Stimulated activated memory B cell treated with anti-CD40 and anti-IgM and Interleukin-4, amounts not matched to agents 10 μg/mL and 1 μg/mL and 100 μg/mL, for 72 hours (primary cell): ENCODE measurements around the gene APPL2.

ENCODE experiments used
- ATAC-seq: fragments of 150-1000 bp; cut with Tn5 transposase; 2 replicates; pipeline ENCODE4 v1.10.0; 2021
- H3K27ac Mint-ChIP-seq: one replicate; pipeline ENCODE4 v1.8.0; 2022; ENCODE audit warnings: mild to moderate bottlenecking, mixed read lengths
- H3K27me3 Mint-ChIP-seq: one replicate; pipeline ENCODE4 v1.8.0; 2022; ENCODE audit warnings: mixed read lengths
- H3K36me3 Mint-ChIP-seq: one replicate; pipeline ENCODE4 v1.8.0; 2022; ENCODE audit warnings: mixed read lengths
- H3K4me1 Mint-ChIP-seq: one replicate; pipeline ENCODE4 v1.8.0; 2022; ENCODE audit warnings: mixed read lengths
- H3K4me3 Mint-ChIP-seq: one replicate; pipeline ENCODE4 v1.8.0; 2022; ENCODE audit warnings: mild to moderate bottlenecking, moderate library complexity, mixed read lengths
- H3K9me3 Mint-ChIP-seq: one replicate; pipeline ENCODE4 v1.8.0; 2022; ENCODE audit warnings: mixed read lengths

Gene APPL2

DNA sequence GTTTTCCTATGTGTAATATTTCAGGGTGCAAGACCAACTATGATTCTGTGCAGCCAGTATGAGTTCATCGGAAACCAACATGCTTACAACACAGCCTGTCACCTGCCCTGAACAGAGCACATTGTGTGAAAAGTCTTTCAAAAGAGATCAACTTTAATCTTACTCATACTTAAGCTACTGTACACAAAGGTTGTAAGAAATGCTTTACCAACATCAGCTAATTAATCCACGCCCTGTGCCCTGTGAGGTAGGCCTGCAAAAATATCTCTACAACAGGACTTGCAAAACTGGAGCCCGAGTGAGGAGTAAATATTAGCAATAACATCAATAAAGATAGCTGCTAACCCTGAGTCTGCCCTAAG is 15.1 kb downstream of the APPL2 start:
- Mint-ChIP-seq H3K27me3 (no peaks in the 10 kb centered on the region), H3K4me3 (no peak overlapping the region), H3K4me1 (no peaks in the 10 kb centered on the region), H3K27ac (no peak overlapping the region), H3K36me3 (peaks cover 44% of the 10 kb centered on the region), H3K9me3 (no peaks in the 10 kb centered on the region)
- ATAC-seq = no peak

GRCh38 chr12:105220150-105220928 is 15.6 kb downstream of the APPL2 start:
- no peak for ATAC-seq
- H3K4me3 Mint-ChIP-seq = no peak overlapping the region
- H3K27ac Mint-ChIP-seq = no peak overlapping the region
- no peaks in the 10 kb centered on the region for H3K4me1 Mint-ChIP-seq
- peaks cover 49% of the 10 kb centered on the region for H3K36me3 Mint-ChIP-seq
- H3K27me3 Mint-ChIP-seq = no peaks in the 10 kb centered on the region
- no peaks in the 10 kb centered on the region for H3K9me3 Mint-ChIP-seq

- H3K27me3 Mint-ChIP-seq = no peaks in the 10 kb centered on the region
- peaks cover 50% of the 10 kb centered on the region for H3K36me3 Mint-ChIP-seq
- H3K27ac Mint-ChIP-seq = no peak overlapping the region
- no peak for ATAC-seq
- H3K9me3 Mint-ChIP-seq = no peaks in the 10 kb centered on the region
- no peak overlapping the region for H3K4me3 Mint-ChIP-seq
- no peaks in the 10 kb centered on the region for H3K4me1 Mint-ChIP-seq
Measured at GRCh38 chr12:105219261-105220028, 16.5 kb downstream of the APPL2 start.

DNA sequence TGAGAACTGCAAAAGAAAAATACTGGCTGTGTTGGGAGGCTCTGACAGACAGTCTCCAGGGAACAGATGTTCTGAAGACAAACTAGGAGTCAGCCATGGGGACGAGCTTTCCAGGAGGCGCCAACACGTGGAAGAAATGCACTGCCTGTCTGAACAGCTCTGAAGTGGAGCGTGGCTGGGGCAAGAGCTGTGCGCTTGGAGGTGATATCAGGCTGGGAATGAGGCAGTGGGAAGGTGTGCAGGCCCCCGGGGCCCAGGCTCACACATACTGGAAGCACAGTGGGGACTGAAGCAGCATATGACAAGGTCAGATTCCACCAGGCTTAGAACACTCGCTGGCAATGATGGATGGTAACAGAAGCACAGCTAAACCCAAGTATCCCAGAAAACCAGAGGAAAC is 17.5 kb downstream of the APPL2 start:
- no peak overlapping the region for H3K27ac Mint-ChIP-seq
- H3K36me3 Mint-ChIP-seq = peaks cover 53% of the 10 kb centered on the region
- H3K9me3 Mint-ChIP-seq = no peaks in the 10 kb centered on the region
- H3K4me3 Mint-ChIP-seq = no peak overlapping the region
- H3K4me1 Mint-ChIP-seq = no peaks in the 10 kb centered on the region
- no peaks in the 10 kb centered on the region for H3K27me3 Mint-ChIP-seq
- ATAC-seq = no peak

DNA sequence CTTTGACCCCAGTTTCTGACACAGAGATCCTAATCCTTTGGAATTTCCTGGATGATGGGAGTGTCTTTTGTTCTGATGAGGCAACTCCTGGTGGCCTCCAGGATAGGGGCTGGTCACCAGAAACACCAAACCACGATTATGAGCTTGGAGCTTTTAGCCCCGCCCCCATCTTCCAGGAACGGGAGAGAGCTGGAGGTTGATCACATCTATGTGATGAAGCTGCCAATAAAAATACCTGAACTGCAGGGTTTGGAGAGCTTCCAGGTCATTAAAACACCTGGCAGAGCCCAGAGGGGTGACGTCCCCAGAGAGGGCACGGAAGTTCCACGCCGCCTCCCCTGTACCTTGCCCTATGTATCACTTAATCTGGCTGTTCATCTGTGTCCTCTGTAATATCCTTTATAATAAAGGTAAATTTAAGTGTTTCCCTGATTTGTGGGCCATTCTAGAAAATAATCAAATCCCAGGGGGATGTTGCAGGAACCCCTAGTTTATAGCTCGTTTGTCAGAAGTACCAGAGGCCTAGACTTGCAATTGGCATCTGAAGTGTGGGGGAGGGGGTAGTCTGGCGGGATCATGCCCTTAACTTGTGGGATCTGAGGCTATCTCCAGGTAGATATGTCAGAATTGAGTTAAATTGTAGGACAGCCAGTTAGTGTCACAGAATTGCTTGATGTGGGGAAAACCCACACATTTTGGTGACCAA is 21.2 kb downstream of the APPL2 start:
- no peak overlapping the region for H3K4me3 Mint-ChIP-seq
- ATAC-seq = no peak
- no peak overlapping the region for H3K27ac Mint-ChIP-seq
- no peaks in the 10 kb centered on the region for H3K27me3 Mint-ChIP-seq
- H3K36me3 Mint-ChIP-seq = peaks cover 42% of the 10 kb centered on the region
- H3K9me3 Mint-ChIP-seq = no peaks in the 10 kb centered on the region
- H3K4me1 Mint-ChIP-seq = no peaks in the 10 kb centered on the region

DNA sequence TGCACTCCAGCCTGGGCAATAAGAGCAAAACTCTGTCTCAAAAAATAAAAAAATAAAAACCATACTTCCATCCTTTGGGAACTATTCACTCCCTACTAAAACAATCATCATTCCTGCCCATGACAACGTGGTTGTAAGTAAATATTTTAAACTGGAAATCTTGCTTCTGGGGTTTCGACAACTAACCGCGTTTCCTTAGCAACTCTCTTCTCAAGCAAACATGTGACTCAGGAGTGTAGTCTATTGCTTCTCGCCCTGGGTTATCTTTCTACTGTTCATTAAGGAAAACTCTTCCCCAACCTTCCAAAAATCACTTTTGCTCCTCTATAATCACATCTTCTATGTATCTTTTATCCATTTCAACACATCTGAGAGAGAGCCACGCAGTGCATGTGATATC is 21.8 kb downstream of the APPL2 start:
- no peak overlapping the region for H3K27ac Mint-ChIP-seq
- H3K9me3 Mint-ChIP-seq = no peaks in the 10 kb centered on the region
- peaks cover 44% of the 10 kb centered on the region for H3K36me3 Mint-ChIP-seq
- H3K4me3 Mint-ChIP-seq = no peak overlapping the region
- no peak for ATAC-seq
- H3K4me1 Mint-ChIP-seq = no peaks in the 10 kb centered on the region
- H3K27me3 Mint-ChIP-seq = no peaks in the 10 kb centered on the region

DNA sequence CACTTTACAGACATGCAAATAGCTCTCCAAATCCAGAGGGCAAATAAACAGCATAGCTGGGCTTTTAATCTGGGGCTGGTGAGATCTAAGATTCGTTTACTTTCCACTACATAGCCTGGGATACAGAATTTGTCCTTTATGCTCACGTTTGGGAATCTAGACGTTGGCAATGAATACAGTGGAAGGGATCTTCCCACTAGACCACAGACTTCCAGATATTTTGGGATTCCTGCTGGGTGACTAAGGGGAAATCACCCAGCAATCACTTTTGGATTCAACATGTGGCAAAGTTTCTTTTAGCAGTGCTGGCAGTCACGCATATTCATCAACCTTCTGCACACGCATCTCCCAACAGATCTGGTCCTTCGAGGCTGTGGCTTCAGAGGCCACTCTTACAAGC is 23.5 kb downstream of the APPL2 start:
- ATAC-seq = no peak
- Mint-ChIP-seq H3K4me3 (no peak overlapping the region), H3K27ac (no peak overlapping the region), H3K4me1 (no peaks in the 10 kb centered on the region), H3K9me3 (no peaks in the 10 kb centered on the region), H3K36me3 (peaks cover 58% of the 10 kb centered on the region), H3K27me3 (no peaks in the 10 kb centered on the region)

DNA sequence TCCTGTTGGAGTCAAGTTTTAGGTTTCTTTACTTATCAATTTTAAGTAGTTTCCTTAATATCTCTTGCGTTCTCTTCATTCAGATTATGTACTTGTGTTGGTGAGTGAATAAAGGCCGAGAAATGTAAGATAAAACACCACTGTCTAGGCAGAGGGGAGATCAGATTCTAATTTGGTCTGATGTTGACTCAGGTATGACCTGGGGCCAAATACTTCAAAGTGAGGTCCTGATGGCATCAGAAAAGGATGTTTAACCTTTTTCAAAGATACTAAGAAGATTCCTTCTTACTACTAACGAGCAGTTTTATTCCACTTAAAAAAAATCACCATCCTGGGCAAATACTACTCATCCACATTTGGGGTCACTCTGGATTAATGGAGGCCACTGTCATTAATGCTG is 26.9 kb downstream of the APPL2 start:
- Mint-ChIP-seq H3K9me3 (no peaks in the 10 kb centered on the region), H3K27me3 (no peaks in the 10 kb centered on the region), H3K27ac (no peak overlapping the region), H3K36me3 (peaks cover 56% of the 10 kb centered on the region), H3K4me3 (no peak overlapping the region), H3K4me1 (no peaks in the 10 kb centered on the region)
- ATAC-seq = no peak

DNA sequence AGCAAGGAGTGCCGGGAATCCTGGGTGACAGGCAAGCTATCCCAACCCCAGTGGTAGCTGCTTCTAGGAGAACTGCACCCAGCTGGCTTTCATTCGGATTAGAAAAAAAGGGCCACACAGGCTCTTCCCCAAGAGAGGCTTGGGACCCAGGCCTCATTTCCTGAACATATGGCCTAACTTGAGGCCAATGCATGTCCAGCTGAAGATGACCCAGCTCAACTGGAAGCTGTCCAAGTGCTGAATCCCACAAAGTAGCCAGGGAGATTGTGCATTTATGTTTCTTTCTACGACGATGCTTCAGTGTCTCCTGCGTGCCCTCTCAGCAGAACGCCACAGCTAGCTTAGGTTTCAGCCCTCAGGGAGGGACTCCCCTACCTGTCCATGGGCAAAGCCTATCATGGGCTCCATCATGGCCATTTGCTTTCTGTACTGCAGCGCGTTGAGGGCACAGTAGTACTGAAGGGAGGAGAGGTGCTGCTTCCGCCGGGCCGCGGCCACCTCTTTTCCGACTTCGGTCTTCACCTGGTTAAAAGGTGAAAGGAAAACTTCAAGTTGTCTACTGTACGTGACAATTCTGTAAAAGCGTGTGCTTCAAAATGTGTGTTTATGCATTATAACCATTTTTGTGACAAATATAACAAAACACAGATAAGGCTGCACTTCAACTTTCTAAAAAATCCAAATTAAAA is 29.1 kb downstream of the APPL2 start:
- H3K4me1 Mint-ChIP-seq = no peaks in the 10 kb centered on the region
- H3K9me3 Mint-ChIP-seq = no peaks in the 10 kb centered on the region
- H3K27me3 Mint-ChIP-seq = no peaks in the 10 kb centered on the region
- H3K36me3 Mint-ChIP-seq = peaks cover 60% of the 10 kb centered on the region
- no peak overlapping the region for H3K27ac Mint-ChIP-seq
- ATAC-seq = no peak
- no peak overlapping the region for H3K4me3 Mint-ChIP-seq

DNA sequence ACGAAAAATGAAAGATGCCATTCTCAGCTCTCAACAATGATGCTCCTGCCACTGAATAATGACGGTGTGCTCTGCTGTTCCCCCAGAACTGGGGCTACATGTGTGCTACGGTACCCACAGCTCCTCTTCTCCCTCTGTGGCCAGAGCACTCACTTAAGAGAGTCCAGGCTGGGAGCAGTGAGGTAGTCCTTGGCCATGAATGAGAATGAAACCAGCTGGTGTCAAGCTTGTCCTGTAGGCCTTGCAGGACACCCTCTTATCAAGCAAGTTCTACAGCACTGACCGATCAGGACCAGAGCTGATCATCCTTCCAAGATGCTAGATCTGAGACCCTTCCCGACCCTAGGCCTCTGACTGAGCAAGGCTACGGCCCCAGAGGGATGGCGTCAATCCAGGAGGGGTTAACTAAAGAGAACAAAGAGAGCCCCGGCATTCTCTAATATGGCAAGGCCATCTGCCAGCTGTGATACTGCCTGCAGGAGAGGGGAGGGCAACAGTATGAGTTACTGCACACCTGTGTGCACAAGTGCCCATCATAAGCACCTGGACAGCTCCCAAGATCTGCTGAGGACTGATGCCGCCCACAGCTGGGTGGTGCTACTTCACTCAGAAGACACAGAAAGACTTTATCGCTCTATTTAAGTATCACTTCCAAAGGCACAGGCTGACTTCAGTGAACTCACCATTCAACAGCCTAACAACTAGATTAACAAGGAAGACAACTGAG is 30.5 kb downstream of the APPL2 start:
- ATAC-seq = no peak
- Mint-ChIP-seq H3K4me1 (no peaks in the 10 kb centered on the region), H3K9me3 (no peaks in the 10 kb centered on the region), H3K27ac (no peak overlapping the region), H3K4me3 (no peak overlapping the region), H3K36me3 (peaks cover 53% of the 10 kb centered on the region), H3K27me3 (no peaks in the 10 kb centered on the region)

GRCh38 chr12:105204916-105205315 is 31.1 kb downstream of the APPL2 start:
- Mint-ChIP-seq H3K9me3 (no peaks in the 10 kb centered on the region), H3K4me3 (no peak overlapping the region), H3K36me3 (peaks cover 52% of the 10 kb centered on the region), H3K4me1 (no peaks in the 10 kb centered on the region), H3K27ac (no peak overlapping the region), H3K27me3 (no peaks in the 10 kb centered on the region)
- no peak for ATAC-seq

GRCh38 chr12:105204127-105204526 is 31.8 kb downstream of the APPL2 start:
- Mint-ChIP-seq H3K4me1 (no peaks in the 10 kb centered on the region), H3K27me3 (no peaks in the 10 kb centered on the region), H3K27ac (no peak overlapping the region), H3K4me3 (no peak overlapping the region), H3K36me3 (peaks cover 50% of the 10 kb centered on the region), H3K9me3 (no peaks in the 10 kb centered on the region)
- ATAC-seq = no peak

GRCh38 chr12:105202202-105202601 is 33.8 kb downstream of the APPL2 start:
- Mint-ChIP-seq H3K4me3 (no peak overlapping the region), H3K4me1 (no peaks in the 10 kb centered on the region), H3K36me3 (peaks cover 40% of the 10 kb centered on the region), H3K27me3 (no peaks in the 10 kb centered on the region), H3K27ac (no peak overlapping the region), H3K9me3 (no peaks in the 10 kb centered on the region)
- no peak for ATAC-seq

DNA sequence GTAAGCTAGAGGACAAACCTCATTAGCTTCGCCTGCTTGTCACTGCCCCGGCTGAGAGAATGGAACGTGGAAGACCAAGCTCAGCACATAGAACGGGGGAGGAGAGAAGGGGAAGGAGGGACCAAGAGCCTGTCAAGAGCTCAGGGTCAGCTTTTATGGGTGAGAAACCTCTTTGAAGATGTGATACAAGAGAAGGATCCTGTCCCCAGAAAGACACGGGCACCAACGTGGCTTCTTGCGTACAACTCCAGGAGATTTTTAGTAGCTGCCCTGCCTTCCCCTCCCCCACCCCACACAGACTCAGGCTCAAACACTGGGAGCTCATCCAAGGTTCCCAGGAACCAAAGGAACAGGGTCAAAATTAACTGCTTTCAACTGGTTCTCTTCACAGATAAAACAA is 34.7 kb downstream of the APPL2 start:
- Mint-ChIP-seq H3K27ac (peak overlapping the region; percentile 33), H3K9me3 (no peaks in the 10 kb centered on the region), H3K4me1 (no peaks in the 10 kb centered on the region), H3K27me3 (no peaks in the 10 kb centered on the region), H3K36me3 (peaks cover 31% of the 10 kb centered on the region), H3K4me3 (no peak overlapping the region)
- no peak for ATAC-seq

DNA sequence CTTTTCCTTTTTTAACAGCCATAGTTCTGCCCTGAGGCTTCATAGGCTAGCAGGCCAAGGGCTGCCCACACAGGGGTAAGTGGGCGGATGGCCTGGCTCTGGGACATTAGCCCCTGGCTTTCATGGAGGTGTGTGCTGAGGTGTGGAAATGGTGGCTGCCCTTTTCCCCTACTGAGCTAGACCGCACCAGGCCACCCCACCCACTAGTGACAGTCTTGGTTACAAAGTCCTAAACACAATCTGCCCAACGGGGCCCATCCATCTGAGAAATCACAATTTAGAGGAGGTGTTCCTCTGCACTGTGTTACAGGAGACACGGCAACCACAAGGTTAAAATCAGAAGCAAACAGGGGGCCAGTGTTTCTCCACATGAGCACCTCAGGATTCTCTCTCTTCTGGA is 35.6 kb downstream of the APPL2 start:
- peaks cover 28% of the 10 kb centered on the region for H3K36me3 Mint-ChIP-seq
- no peaks in the 10 kb centered on the region for H3K9me3 Mint-ChIP-seq
- H3K27ac Mint-ChIP-seq = no peak overlapping the region
- no peaks in the 10 kb centered on the region for H3K4me1 Mint-ChIP-seq
- no peaks in the 10 kb centered on the region for H3K27me3 Mint-ChIP-seq
- no peak overlapping the region for H3K4me3 Mint-ChIP-seq
- ATAC-seq = no peak
